GM12874 (cell line): ENCODE measurements around the gene COLGALT1.

Experiments used
- TF ChIP-seq, protein P1 (sequence below): IDR thresholded peaks from 2 replicates; pipeline ENCODE4 v1.5.1; 2011; ENCODE audit warnings: low read depth, mild to moderate bottlenecking, control low read depth, low read length, moderate library complexity; ENCODE audit not compliant: insufficient read depth

The COLGALT1 gene

DNA sequence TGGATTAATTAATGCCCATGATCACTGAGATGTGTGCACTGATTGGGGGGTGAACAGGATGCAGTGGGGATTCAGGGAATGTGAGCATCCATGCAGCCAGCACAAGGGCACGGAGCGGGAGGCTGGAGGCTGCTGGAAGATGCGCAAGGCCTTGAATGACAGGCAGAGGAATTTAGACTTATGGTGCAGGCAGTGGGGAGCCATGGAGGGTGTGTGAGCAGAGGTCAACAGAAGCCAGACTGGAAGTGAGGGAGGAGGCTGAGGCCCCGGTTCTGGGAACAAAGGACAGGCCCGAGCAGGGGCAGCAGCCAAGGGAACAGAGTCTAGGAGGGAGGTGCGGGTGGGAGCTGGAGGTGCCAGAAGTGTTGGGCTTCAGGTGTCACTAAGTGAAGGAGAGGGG is 7.3 kb upstream of the COLGALT1 start:
- TF ChIP-seq, protein P1, sequence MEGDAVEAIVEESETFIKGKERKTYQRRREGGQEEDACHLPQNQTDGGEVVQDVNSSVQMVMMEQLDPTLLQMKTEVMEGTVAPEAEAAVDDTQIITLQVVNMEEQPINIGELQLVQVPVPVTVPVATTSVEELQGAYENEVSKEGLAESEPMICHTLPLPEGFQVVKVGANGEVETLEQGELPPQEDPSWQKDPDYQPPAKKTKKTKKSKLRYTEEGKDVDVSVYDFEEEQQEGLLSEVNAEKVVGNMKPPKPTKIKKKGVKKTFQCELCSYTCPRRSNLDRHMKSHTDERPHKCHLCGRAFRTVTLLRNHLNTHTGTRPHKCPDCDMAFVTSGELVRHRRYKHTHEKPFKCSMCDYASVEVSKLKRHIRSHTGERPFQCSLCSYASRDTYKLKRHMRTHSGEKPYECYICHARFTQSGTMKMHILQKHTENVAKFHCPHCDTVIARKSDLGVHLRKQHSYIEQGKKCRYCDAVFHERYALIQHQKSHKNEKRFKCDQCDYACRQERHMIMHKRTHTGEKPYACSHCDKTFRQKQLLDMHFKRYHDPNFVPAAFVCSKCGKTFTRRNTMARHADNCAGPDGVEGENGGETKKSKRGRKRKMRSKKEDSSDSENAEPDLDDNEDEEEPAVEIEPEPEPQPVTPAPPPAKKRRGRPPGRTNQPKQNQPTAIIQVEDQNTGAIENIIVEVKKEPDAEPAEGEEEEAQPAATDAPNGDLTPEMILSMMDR, result no peak

DNA sequence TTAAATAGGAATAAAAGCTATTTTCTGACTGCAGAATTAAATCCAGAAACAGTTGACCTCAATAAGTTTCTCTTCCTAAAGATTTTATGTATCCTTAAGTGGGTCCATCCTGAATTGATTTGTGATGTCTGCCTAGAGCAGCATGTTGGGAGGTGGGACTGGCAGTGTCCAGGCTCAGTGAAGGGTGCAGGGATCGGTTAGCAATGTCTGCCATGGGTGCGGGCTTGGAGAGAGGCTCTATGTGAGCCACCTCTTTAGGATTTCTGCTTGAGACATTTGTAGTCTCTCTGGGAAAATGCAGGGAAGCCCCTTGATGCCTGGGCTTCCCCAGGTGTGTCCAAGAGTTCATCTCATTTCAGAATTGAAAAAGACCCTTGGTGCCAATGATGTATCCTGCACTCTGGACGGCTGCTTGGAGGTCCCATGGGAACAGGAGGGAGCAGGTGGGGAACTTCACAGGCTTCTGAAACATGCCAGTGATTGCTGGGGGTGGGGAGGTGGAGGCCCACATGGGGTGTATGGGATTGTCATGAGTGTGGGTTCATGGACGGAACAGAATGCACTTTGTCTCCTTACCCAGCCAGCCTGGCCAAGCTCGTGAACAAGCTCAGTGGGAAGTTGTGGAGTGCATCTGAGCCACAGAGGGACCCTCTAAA is 6.2 kb upstream of the COLGALT1 start:
- TF ChIP-seq, protein P1, result no peak

DNA sequence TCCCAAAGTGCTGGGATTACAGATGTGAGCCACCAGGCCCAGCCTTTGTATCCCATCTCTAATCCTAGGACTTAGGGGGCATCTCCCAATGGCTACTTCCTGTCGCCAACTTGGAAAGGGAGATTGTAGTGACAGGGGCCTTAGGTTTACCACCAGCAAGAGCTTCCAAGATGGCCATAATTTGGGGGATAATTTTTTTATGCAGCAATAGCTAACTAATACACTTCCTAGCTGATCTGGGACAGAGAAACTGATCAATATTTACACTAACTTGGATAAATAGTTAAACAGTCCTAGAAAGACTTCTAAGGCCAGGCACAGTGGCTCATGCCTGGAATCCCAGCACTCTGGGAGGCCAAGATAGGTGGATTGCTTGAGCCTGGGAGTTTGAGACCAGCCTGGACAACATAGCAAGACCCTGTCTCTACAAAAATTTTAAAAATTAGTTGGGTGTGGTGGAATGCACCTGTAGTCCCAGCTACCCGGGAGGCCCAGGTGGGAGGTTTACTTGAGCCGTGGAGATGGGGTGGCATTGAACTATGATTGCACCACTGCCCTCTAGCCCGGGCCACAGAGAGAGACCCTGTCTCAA is 5.3 kb upstream of the COLGALT1 start:
- TF ChIP-seq, protein P1, result no peak

DNA sequence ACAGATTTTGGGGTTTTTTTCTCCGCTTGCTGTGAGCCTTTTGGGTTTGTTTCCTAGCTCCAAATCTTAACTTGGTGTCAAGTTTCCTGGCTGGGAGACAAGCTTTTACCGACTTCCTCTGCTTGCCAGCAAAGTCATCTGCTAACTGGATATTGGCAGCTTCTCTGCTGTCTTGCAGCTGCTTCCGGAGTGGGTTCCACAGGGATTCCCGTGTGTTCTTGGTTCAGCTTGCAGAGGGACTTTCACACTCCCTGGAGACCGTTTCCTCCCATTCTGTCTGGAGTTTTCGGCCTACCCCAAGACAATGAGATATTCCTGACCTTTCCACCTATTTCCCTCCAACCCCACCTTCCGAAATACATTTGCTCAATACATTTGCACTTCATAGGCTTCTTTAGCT is 2.2 kb upstream of the COLGALT1 start:
- TF ChIP-seq, protein P1, result no peak

DNA sequence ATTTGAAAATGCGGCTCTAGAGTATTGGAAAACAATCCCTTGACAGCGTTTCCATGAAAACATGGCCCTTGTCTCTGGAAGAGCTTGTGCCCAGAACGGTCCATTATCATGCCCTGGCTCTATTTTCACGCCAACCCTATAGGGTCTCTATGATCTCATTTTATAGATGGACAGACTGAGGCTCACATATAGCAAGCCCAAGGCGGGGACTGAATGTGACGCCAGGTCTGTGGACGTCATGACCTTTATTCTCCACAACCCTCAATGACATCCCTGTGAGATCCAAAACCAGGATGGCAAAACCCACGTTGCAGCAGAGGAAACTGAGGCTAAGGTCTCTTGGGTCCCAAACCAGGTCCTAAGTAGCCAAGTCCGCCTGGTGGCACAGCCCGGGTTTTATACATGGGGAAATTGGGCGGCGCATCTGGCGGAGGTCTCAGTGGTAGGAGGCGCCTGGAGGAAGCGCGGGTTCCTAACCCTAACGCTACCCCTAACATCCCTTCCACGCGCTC is 425 bp upstream of the COLGALT1 start:
- TF ChIP-seq, protein P1, result no peak

DNA sequence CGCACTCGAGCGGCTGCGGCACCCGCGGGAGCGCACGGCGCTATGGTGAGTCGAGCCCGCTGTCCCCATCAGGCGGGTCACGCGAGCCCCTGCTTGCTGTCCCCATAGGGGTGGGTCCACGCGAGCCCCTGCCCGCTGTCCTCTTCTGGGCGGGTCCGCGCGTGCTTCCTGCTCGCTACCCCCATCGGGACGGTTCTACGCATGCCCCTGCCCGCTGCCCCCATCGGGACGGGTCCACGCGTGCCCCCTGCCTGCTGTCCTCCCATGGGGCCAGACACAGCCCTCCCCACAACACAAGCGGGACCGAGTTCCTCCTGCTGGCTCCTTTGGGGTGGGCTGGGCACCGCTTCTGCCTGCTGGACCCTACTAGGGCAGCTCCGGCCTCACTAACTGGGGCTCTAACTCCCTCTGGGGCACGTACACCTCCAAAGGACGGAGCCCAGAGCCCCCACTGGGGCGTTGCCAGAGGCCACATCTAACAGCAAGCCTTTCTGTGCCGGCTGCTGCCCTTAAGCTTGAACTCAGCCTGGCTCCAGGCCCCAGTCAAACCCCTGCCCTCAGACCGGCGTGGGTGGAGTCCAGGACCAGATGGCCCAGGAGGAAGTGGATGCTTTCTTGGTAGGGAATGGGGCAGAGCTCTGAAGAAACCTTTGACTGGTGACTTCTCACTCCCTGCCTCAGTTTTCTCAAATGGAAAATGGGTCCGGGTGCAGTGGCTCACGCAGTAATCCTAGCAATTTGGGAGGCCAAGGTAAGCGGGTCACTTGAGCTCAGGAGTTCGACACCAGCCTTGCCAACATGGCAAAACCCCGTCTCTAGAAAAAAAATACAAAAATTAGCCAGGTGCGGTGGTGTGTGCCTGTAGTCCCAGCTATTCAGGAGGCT is 722 bp downstream of the COLGALT1 start:
- TF ChIP-seq, protein P1, result no peak

DNA sequence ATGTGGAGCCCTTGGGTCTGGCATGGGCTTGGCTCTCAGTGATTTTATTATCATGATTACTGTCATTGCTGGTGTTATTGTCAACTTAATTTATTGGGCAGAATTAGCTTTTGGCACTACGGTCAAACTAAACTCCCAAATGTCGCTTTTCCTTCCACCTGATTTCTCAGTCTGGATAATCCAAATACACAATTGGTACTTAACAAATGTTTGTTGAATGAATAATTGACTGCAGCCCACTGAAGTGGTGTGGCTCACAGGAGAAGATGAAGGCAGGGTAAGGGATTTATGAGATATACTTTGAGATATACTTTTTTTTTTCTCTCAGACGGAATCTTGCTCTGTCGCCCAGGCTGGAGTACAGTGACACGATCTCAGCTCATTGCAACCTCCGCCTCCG is 1.5 kb downstream of the COLGALT1 start:
- TF ChIP-seq, protein P1, result no peak
